T-helper 2 cell treated with Interferon-gamma antibody and Interleukin-4, amounts not matched to agents 100 ng/mL and 5 ng/mL, for 36 hours (primary cell): ENCODE data around the gene GCNT1. TPM values are rescaled to one million over a fixed set of nuclear protein-coding genes. Genes with fewer than 3 reads are reported as not detected.

Experiments used
- intact Hi-C: fragments of 100-400 bp; cut with micrococcal nuclease; formaldehyde crosslinking; loops from one replicate; pipeline ENCODE4 v1.15.1; 2023
- total RNA-seq: library from RNA; stranded (reverse); gene quantifications from 2 replicates; pipeline ENCODE4 v1.2.3, GENCODE V29; 2022

The GCNT1 gene
- total RNA-seq, 1 donor from 2014 or later: 7.4 TPM

DNA sequence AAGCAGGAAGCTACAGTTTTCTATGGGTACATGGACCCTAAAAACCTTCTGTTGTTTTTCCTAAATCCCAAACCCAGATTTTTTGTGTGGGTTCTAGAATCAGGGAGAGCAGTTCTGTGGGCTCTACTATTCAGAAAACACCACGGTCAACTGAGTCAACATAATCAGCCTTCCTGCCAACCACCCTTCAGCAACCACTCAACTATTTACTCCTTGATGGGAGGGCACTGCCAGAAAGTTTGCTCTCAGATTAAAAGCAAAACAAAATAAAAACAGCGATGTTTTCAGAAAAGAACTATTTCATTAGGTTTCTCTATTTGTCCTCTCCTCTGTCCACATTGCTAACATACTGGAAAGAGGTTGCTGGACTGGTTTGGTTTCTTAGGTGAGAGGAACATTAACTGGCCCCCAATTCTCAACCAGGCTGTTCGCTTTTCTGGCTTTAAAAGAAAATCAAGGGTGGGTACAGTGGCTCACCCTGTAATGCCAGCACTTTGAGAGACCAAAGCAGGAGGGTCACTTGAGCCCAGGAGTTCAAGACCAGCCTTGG lies 72.3 kb downstream of the GCNT1 start:
- intact Hi-C loops: loop anchor here (5.0 kb wide), 1 partner anchor 46 kb away; no protein-coding TSS in a partner anchor

DNA sequence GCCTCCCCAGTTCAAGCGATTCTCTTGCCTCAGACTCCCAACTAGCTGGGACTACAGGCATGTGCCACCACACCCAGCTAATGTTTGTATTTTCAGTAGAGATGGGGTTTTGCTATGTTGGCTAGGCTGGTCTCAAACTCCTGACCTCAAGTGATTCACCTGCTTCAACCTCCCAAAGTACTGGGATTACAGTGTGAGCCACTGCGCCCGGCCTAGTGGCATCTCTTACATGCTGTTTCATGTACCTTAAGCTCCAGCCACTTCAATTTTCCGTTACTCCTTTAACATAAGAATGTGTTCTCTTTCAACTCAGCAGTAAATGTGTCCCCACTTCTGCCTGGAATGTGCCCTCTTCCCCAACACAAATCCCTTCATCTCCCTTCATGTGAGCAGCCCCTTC lies 73.9 kb downstream of the GCNT1 start:
- intact Hi-C loops: loop anchor here (5.0 kb wide), 1 partner anchor 44 kb away; no protein-coding TSS in a partner anchor

DNA sequence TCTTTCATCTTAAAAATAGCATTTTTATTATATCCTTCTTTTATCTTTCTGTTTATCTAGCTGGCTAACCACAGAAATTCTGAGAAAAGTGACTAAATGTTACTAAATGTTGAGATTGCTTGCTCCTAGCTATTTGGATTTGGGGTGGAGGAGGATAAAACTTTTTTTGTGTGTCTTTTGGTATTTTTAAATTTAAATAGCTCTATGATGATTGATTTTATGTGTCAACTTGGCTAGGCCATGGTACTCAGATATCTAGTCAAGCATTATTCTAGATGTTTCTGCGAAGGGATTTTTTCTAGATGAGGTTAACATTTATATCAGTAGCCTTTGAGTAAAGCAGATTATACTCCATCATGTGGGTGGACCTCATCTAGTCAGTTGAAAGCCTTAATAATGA lies 75.0 kb downstream of the GCNT1 start:
- intact Hi-C loops: loop anchor here (5.0 kb wide), 1 partner anchor 43 kb away; no protein-coding TSS in a partner anchor

DNA sequence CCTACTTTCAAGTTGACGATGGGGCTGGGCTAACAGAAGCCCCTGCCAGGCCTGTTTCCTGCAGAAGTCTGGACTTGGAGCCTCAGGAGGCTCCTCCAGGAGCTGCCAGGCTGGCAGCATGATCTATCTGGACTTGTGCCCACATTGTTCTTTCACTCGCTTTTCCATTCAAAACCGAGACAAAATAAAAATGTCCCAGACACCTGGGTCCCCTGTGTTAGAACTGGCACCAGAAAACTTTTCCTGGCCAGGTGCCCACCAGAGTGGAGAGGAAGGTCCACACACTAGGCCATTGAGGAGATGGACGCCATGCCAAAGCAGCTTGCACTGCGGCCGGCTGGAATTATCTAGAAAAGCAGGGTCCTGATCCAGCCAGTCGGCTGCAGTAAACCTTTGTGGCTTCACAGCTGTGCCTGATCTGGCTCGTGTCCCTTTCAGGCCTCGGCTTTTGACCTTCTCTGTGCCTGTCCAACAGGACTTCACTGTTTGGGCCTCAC lies 78.2 kb downstream of the GCNT1 start:
- intact Hi-C loops: no loop called here

DNA sequence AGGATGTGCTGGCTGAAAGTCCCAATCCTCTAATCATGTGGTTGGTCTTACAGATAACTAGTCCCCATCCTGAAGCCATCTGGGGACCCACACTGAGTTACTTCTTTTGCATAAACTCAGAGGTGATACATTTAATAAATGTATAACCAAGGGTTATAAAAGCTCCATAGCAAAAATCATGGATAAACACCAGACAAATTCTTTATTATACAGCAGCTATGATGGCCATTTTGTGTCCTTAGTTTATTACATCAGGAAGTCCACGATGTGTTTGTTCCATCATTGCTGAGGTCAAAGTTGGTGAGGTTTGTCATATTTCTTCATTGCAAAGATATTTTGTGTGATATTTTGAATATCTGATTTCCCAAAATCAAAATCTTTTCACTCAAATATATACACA lies 80.2 kb downstream of the GCNT1 start:
- intact Hi-C loops: no loop called here

DNA sequence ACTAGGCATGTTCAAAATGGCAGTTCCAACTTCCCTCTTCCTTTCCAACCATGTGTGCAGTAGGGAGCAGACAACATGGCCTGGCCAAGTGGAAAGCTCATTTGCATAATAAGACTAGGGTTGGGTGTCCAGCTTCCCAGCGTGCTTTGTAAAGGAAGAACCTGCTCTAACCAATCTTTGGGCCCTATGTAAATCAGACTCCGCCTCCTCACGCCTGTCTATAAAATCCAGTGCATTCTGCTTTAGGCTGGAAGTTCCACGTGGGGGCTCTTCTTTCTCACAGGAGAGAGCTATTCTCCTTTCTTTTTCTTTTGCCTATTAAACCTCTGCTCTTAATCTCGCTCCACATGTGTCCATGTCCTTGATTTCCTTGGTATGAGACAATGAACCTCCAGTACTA lies 83.4 kb downstream of the GCNT1 start:
- intact Hi-C loops: no loop called here

DNA sequence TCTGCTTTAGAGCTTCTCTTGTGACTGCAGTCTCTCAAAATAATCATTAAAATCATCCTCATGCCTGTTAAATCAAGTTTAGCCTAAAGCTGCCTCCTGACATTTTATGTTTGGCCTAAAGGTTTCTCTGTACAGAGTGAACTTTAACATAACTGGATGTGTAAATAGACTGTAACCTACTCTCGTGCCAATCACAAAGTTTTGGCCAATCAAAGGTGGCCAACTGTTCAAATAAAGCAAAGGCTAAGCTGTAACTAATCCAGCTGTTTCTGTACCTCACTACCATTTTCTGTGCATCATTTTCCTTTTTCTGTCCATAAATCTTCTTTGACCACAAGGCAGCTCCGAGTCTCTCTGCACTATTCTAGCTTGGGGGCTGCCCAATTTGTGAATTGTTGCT lies 86.2 kb downstream of the GCNT1 start:
- intact Hi-C loops: no loop called here

DNA sequence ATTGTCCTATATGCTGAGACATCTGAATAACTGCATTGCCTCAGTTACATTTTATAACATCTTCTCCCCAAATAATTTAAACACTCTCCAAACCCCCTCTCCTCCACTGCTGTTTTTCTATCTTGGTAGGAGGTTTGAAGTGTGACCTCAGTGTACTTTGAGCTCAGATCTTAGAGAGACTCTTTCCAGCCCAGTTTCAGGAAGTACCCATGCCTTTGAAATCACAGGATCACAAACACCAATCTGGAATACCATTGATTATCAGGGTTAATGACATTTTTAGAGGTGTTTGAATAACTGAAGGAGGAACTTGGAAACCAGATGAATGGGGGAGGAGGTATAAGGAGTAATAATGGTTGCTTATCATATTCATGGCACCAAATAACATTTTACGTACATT lies 93.2 kb downstream of the GCNT1 start:
- intact Hi-C loops: no loop called here

DNA sequence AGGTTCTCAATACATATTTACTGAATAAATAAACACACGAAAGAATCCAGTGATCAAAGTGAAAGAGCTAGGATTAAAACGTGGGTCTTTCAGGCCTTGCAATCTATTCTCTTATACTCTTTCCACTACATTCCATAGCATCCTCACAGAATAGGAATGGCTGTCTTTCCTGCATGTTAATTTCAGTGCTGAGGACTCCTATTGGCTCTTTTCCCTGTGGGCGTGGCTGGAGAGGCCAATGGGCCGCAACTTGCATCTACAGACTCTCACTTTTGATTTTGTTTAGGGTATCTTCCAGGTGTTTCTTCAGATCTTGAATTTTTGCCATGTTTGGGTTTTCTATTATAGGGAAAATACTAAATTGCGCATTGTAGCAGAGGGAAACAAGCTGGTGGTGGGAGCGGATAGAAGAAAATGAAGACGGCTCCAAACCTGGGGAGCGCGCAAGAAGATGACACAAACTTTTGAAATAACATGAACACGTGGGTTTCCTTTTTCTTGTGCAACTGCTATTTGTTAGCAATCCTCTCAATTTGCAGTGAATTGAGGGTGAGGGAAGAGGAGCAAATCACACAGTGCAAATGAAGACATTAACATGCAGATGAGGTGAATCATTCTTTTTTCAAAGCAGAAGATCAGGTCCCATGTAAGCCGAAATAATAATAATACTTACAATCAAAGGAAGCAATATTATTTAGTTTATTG lies 93.9 kb downstream of the GCNT1 start:
- intact Hi-C loops: no loop called here

DNA sequence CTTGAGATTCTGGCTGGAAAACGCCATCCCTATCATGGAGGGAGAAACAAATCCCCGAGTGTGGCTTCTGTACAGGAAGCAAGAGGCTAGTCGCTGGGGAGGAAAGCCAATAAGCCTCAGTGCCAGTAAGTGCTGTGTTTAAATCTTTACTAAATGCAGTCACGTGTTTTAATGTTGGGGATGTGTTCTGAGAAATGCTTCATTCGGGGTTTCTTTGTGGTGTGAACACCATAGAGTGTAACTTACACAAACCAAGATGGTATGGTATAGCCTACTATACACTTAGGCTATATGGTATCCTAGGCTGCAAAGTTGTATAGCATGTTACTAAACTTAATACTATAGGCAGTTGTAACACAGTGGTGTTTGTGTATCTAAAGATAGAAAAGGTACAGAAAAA lies 94.7 kb downstream of the GCNT1 start:
- intact Hi-C loops: no loop called here

Other genes with a start within 250 kb of the GCNT1 start
- gene RFK, start 64.8 kb upstream of the GCNT1 start, total RNA-seq: 16.4 and 19.9 TPM in 2 replicates